IPS DF 19.7 (cell line): ENCODE results near the gene DLGAP1.

Experiments used
- DNase-seq: peaks from one replicate; pipeline ENCODE4 v3.0.0-alpha.2; 2013; ENCODE audit warnings: low read depth, low spot score

The DLGAP1 gene

DNA sequence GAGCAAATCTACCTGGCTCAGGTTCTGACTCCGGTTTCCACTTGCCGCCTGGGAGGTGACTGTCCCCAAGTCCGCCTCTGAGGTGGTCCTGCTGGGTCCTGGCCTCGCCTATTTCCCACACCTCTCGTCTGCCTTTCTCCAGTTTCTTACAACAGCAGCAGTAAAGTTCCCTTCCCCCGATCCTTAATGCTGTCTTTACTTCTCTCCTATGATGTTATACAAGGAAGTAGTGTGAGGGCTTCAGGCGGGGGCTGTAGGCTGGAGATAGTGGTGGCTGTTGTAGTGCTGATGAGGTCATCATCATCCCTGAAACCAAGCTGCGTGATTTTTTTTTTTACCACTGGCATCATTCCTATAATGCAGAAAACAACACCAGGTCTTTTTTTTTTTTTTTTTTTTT is 986.3 kb downstream of the DLGAP1 start:
- DNase-seq = no peak

DNA sequence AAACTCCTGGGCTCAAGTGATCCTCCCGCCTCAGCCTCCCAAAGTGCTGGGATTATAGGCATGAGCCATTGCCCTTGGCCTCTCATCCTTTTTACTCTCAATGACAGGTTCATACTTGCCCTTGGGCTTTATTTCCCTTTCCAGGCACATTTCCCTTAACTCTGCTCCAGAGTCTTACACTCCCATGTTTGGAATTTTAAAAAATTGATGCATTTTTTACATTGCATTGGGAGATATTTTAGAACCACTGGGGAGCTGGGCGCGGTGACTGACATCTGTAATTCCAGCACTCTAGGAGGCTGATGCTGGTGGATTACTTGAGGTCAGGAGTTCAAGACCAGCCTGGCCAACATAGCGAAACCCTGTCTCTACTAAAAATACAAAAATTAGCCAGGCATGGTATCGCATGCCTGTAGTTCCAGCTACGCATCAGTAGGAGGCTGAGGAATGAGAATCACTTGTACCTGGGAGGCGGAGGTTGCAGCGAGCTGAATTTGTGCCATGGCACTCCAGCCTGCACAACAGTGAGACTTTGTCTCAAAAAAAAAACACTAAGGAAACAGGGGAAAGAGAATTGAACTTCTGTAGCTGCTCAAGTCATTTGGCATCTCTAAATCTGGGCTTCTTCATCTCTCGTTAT is 986.9 kb downstream of the DLGAP1 start:
- DNase-seq = no peak

DNA sequence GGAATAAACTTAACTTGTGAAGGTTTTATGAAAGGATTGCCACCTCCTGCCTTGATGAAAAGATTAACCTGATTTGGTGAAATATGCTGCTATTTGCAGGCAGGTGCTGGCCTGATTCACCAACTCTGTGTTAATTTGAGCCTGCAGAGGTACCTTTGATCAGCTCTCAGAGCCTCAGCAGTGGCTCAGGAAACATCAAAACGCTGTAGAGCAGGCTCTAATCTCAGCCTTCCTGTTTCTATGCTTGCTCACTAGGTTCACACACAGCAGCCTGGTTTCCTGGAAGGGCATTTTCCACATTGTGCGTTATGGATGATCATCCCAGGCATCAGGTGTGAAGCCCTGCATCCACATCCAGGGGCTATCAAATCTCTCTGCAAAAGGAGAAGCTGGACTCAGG is 988.2 kb downstream of the DLGAP1 start:
- DNase-seq = no peak

DNA sequence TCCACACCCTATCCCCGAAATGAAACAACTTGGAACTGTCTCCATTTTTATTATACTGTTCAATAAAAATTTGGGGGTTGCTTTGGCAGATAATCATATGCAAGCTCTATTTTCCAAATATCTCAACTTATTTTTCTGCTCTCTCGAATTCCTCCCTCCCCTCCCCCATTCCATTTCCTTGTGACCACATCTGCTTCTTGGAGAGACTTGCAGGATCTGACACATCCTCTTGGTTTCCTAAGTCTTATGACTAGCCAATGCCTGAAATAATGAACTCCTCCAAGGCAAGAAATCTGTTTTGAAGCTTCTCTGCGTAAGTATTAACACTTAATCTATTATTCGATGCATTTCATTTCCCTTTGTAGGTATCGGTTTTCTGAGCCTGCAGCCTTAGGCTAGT is 989.1 kb downstream of the DLGAP1 start:
- DNase-seq = no peak

DNA sequence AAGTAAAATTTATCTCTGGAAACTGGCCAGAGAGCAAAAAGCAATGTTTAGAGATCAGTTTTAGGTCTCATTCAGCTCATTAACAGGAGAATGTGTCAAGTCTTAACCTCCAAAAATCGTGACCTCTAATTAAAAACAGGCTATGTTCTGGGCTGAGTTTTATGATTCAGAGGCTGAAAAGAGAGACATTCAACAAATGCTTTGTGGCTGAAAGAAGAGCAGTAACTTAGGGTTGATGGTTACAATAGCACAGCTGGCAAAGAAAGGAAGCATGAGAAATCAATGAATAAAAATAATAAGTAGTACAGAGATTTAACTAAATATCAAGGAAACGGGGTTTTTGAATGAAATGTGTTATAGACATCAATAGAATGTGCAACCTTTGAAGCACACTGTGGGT is 992.1 kb downstream of the DLGAP1 start:
- no peak for DNase-seq

DNA sequence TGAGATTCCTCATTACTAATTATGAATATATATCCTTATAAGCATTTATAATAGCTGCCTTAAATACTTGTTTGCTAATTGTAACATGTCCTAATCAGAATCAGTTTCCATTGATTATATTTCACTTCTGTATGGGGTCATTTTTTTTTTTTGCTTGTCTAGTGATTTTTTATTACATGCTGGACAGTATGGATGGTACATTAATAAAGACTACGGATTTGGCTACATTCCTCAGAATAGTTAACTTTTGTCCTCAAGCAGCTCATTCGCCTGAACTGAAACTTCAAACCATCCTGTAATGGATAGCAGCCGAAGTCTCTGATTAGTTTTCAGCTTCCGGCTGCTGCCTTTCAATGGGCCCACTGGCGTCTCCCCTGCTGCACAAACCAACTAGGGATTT is 993.4 kb downstream of the DLGAP1 start:
- no peak for DNase-seq

DNA sequence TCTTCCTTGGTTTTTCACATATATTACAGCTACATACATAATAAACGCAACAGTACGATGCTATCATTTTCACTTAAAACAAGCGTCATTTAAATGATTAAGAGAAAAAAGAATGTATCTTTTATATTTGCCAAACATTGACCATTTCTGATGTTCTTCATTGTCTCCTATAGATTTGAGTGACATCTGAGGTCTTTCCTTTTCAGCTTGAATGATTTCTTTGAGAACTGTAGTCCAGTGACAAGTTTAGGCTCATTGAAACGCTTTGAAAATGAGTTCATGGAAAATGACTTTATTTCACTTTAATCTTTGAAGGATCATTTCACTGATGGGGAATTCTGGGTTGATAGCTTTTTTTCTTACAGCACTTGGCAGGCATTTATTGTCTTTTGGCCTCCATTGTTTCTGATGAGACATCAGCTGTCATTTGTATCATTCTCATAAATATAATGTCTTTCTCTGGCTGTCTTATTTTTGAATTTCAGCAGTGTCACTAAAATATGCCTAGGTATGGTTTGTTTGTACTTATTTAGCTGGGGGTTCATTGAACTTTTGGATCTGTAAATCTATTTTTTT is 994.2 kb downstream of the DLGAP1 start:
- no peak for DNase-seq

DNA sequence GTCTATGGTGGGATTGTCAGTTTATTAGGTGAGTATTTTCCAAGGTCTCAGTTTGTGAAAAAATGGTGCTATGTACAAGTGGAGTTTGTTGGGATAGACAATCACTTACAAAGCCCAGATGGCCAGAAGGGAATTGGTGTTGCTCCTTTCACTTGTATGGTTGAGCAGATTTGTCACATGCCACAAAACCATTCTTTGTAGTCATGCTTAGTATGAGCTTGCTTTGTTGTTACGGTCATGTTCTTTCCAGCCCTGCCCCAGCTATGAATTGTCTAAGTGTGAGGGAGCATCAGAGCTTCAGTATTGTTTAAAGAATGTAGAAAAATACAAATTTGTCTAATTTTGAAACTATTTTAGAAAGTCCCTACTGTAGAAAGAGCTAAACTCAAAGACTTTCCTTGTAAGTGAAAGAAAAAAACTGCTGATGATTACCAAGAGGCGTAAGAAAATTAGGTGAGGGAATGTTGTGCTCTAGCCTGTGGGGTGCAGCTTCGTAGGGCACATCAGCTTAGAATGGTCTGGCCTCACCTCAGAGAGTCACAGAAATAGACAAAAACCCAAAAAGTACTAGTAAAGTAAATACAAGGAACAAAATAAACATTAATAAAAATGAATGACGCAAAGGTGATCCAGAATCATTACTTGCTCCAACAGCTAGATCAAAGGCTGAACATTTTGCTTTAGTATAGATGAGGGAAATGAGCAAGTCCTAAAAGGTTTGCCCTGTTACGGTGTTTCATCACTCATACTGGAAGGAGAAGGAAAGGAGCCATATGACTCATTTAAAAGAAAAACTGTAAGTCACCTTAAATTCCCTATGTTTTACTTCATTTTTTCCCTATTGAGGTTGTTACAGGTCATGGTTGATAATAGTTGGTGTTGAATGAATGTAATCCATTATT is 995.9 kb downstream of the DLGAP1 start:
- no peak for DNase-seq

DNA sequence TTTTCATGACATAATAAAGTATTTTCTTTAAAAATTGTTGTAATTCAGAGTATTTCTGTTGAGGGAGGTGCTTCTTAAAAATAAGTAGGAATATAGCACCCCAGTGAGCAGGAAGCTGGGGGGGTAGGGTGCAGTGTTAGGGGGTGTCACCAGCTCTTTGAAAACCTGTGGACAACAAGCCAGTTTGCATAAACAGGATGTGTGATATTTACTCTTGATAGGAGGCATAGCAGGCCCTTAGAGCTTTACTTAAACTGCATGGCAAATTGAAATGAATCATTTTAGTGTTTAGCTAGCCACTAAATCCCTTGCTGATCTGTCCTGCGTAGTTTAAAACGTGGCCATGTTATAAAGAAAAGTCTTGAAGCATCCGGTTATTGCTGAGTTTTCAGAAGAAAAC is 996.7 kb downstream of the DLGAP1 start:
- DNase-seq = no peak

DNA sequence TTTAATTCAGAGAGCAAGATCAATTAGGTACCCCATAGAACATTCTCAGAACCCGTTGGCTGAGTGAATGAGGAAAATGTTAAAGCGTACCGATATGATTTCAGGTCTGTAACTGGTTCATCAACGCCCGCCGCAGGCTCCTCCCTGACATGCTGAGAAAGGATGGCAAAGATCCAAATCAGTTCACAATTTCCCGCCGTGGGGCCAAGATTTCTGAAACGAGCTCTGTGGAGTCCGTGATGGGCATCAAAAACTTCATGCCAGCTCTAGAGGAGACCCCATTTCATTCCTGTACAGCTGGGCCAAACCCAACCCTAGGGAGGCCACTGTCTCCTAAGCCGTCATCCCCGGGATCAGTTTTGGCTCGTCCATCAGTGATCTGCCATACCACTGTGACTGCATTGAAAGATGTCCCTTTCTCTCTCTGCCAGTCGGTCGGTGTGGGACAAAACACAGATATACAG is 997.8 kb downstream of the DLGAP1 start:
- no peak for DNase-seq

DNA sequence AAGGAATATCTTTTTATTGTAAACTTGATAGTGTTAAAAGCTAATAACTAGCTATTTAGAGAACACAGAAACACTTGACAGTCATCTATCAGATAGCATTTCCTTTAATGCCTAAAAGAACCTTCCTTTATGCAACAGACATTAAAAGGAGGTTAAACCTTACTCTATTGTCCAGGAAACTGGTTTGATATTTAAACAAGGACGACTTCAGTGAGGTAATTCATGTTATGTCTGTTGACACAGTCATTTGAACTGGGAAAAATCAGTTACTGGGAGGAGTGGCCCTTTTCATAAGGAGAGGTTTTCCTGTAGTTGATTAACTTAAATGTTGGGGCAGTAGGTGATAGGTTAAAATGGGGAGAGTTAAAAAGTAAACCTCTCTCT is 998.4 kb downstream of the DLGAP1 start:
- no peak for DNase-seq

DNA sequence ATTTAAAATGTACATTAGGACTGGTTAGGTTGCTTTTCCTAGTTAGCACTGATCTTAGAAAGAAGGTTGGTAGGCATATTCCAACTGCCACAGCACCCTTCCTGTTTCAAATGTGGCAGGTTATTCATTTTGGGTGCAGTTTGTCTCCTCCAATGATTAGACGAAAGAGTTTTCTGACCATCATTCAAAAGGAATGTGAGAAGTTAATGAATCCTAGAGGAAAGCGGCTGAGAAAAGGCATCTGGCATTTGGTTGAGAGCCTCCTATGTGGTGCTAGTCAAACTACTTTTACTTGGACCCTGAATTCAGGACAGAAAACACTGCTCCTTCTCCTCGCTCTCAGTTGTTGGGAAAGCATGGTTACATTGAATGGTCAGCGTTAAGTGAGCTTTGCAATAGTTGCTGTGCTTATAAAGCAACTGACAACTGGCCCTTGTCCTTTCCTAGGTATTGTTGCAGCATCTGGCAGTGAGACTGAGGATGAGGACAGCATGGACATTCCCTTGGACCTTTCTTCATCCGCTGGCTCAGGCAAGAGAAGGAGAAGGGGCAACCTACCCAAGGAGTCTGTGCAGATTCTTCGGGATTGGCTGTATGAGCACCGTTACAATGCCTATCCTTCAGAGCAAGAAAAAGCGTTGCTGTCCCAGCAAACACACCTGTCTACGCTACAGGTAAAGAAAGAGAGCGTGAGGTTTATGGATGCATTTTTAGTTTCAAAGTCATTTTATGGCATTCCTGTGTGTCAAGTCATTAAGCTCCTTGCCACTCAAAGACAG is 999.0 kb downstream of the DLGAP1 start:
- DNase-seq = no peak

DNA sequence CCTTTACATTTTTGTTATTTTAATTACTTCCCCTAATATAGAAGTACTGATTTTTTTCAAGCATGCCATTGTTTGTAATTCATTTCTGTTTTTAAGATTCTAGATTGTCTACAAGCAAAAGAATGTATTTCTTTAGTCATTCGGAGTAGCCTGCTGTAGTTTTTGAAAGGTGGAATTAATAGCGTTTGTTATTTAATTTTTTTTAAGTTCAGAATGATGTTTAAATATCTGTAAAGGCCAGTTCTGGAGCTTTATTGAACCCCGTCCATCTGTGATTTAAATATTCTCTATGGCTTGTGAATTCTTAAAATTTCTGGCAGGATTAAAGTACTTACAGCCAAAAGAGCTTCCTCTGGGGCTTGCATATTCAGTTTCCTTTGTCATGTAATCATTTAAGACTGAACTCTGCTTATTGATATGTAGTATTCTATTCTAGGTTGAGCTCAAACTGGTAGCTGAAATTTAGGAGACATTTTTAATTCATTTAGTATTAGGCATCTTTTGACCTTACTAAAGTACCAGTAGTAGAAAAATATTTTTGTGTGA is 999.9 kb downstream of the DLGAP1 start:
- no peak for DNase-seq

DNA sequence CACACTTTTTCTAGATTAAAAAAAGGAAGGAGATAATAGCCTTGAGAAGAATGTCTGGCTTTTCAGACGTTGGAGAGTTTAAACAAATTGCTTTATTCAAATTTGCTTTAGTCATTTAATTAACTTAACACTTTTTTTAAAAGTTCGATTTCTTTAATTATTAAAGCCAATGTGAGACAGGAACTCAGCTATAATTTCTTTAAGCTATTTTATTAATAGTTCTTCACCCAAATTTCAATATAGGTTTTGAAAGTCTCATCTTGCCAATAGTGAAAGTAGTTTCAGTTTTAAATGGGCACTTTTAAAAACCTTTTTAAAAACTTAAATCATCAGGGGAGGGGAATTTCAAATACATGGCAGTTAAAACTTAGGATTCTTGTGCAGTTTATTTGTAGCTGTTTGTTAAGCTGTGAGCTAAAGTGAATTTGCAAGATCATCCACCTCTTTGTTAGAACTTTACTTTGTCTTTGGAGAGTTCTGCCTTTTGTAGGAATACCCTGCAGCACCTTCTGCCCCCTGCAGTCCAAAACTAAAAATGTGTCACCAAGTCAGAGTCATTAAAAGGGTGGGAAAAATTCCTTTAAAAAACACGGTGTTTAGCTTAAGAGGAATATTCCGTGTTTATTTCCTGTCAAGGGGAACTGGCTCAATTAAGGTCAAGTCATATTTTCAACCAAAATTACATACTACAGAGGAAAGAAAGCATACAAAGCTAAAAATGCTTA is 1000.6 kb downstream of the DLGAP1 start:
- no peak for DNase-seq

DNA sequence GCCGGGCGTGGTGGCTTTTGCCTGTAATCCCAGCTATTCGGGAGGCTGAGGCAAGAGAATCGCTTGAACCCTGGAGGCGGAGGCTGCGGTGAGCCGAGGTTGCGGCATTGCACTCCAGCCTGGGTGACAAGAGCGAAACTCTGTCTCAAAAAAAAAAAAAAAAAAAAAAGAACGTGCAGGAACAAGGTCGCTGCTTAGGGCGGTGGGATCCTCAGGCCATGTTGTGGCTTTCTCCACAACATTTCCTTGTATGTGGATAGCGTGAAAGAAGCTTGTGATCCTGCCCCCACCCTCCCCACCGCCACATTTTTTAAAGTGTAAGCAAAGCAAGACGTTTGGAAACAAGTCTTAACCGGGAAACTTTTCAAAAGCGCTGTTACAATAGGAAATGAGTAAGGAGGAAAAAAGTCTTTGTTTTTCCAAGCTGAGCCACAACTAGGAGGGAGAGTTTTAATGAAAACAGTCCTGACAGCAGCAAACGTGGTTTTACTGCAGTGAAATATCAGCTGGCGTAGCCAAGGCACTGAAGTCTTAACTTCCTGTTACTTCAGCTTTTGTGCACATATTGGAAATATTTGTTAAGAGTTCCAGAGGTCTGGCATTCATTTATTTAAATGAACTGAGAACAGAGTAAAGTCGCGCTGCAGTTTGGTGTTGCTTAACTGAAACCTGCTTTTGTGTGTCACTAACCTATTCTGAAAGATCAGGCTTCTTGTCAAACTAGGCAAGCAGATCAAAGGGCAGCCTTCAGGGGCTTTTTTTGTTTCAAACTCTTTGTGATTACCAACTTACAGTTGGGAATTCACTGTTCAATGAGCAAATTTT is 1001.4 kb downstream of the DLGAP1 start:
- DNase-seq = no peak

DNA sequence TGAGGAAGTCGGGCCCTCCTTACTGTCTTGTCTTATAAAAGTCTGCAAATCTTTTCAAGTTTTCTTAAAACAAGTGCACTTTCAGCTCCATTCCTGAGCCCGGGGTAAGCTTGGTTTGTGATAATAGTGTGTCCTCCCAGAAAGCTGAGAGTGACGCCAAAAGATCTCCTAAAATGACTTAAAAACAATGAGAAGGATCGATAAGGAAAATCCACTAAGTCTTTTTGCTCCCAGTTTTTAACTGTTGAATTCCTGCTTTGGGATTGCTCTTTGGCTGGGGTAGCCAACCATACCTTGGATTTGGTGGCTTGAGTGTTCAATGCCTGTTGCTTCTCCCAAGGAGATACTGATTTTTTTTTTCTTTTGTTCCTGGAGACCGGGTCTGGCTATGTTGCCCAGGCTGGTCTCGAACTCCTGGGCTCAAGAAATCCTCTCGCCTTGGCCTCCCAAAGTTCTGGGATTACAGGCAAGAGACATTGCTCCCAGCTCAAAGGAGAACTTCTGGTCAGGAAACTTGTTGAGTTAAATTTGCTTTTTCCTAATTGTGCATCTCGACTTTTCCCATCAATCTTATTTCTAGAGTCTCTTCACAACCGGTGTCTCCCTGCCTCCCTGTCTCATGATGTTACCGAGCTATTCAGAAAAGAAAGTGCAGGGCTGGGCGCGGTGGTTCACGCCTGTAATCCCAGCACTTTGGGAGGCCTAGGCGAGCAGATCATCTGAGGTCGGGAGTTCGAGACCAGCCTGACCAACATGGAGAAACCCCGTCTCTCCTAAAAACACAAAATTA is 1002.2 kb downstream of the DLGAP1 start:
- DNase-seq = no peak

DNA sequence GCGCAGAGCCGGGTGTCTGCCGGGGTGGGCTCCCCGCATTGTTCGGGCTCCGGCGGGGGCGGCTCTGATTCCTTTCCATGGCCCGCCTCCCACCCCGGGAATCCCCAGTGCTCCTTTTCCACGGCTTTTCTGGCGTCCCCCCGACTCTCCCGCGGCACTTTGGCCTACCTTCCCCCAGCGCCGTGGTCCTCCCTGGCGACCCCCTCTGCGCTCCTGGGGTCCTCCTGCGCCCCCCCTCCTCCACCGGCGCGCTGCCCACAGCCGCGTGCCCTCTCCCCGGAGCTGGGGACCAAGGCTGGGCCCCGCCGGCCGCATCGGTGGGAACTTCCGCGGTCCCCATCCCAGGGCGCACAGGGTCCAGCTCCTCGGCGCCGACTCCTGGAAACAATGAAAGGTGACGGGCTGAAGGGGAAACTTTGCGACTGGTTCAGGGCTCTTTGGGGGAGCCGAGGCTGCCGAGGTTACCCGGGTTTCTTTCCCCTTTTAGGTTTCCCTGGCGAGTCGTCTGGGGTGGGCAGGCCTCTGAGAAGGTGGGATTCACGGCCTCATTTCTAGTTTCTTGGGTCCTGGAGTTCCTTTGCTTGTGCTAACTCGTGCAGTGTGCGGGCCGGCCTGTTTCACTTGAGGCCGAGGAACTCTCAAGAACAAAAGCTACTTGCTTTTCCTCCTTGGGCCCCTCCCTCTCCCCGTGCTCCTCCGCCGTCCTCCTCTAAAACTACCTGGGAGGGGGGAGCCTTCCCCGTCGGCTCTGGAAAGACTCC is 1002.9 kb downstream of the DLGAP1 start:
- no peak for DNase-seq

DNA sequence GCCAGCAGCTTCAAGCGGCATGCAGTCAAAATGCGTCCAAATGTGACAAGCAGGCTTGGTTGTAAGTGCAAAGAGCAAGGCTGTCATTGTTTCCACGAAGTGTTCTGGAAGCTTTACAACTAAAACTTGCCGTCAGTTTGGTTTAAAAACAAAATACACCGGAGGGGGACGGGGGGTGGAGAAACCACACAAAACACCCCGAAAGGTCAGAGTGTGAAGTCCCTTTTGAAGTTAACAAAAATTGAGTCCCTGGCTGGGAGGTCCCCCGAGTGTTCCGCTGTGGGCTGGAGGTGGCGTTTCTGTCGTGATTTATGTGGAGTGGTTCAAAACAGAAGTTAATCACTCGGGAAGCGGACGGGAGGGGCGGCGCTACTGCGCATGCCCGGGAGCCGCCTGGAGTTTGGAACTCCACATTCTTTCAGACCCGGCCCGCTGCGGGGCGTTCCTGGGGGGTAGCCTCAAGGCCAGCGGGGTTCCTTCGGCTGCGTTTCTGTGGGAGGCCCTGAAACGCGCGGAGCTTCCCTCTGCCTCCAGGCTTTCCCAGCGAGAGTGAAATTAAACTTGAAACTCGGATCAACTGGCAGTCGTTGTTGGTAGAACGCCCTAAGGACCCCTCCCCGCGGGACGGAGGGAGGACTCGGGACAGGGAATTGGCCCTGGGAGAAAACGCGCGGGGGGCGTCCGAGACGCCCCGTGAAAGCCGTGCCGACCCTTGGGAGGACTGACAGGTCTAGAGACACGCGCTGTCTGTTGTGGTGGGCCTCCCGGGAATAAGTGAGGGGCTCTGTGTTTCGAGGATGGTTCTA is 1003.7 kb downstream of the DLGAP1 start:
- DNase-seq = no peak
